Vagina (tissue), 2 donors: ENCODE results near the gene PHLDA2.

Source experiments
- CTCF ChIP-seq, 3 experiments: fragments of 450-650 bp in 2 of 3; fragments of 200-600 bp in 1 of 3; sonication (generic) in 1 of 3; IDR thresholded peaks; one replicate each; pipeline ENCODE4 v1.5.1; 2017 to 2019; ENCODE audit warnings: antibody characterized with exemption in 3 of 3, mild to moderate bottlenecking in 2 of 3, moderate library complexity in 2 of 3
- POLR2A ChIP-seq, 2 donors: fragments of 450-650 bp; IDR thresholded peaks; one replicate each; pipeline ENCODE4 v1.6.1; 2017; ENCODE audit warnings: antibody characterized with exemption in 2 of 2, mild to moderate bottlenecking in 2 of 2, moderate library complexity in 2 of 2

- no peak for TF ChIP-seq CTCF (IDR thresholded peaks at IDR 0.05)
- no peak for TF ChIP-seq POLR2A (IDR thresholded peaks at IDR 0.05)
Measured at GRCh38 chr11:2883979-2884815, 45.0 kb downstream of the PHLDA2 start.
